HG03439 (cell line): ENCODE results near the gene CASQ2.

ENCODE experiments used
- ATAC-seq: cut with Tn5 transposase; IDR thresholded peaks from one replicate; pipeline ENCODE4 v1.9.1; 2021; ENCODE audit warnings: mild to moderate bottlenecking, moderate library complexity; ENCODE audit not compliant: unreplicated experiment

CASQ2 gene

DNA sequence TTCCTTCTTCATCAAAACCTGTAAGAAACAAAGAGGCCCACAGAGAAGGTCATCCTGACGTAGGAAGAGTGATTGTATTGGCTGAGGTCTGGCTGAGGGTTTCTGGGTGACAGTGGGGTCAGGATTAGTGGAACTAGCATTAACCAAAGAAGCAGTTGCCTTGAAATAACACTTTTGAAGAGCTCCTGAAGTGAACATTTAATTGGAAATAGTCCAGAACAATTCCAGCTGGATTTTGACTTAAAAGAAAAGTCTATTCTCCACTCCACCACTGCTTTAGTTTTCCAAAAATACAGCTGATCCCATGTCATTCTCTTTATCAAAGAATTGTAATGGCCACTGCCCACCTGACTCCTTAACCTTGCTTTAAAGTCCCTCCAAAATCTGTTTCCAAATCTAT is 27.7 kb downstream of the CASQ2 start:
- ATAC-seq = no peak

DNA sequence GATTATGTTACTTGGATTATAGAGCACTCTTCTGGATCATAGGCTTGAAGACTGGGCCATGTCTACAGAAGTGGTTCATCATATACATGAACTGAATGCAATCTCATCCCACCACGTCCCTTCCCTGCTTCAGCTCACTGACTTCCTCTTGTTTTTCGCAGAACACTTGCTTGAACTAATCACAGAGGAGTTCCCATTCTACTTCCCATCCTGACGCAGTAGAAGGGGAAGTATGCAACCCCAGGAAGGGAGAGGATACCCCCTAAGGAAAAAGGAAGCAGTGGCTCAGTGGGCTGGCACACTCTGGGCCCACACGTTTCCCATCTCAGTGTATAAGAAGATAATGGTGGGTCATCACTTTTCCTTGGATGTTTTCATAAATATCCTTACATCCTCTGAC is 36.2 kb downstream of the CASQ2 start:
- no peak for ATAC-seq

DNA sequence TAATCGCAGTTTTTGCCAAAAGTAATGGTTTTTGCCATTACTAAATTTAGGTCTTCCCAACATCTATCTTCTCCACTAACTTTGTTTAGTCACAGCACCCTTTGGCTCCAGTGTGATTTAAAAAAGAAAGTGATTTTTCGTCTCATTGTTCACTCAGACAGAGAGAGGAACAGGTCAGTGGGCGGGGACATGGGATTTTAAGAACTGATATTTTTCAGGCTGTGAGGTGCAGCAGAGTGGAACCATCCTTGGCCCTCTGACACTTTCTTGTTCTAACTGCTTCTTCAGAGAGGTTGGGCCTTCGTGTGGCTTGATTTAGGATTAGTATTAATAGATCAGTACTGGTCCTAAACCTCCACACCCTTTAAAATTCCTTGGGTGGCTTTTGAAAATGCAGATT is 38.8 kb downstream of the CASQ2 start:
- peak; percentile 85 for ATAC-seq

DNA sequence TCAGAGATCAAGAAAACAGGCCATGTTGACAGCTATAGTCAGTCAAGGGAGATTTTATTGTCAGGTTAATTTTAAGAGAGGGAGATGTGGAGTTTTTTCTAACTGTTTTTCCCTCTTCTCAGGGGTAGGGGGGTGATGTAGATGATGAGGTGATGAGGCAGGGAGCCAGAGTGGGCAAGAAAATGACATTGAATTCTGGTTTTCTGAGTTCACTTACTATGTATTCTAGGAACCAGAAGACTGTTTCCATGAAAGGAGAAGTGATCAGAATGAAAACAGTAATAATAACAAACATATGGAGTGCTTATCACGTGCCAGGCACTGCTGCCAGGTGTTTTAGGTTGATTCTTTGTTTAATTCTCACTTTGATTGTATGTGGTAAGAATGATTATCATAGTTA is 40.2 kb downstream of the CASQ2 start:
- ATAC-seq = no peak

DNA sequence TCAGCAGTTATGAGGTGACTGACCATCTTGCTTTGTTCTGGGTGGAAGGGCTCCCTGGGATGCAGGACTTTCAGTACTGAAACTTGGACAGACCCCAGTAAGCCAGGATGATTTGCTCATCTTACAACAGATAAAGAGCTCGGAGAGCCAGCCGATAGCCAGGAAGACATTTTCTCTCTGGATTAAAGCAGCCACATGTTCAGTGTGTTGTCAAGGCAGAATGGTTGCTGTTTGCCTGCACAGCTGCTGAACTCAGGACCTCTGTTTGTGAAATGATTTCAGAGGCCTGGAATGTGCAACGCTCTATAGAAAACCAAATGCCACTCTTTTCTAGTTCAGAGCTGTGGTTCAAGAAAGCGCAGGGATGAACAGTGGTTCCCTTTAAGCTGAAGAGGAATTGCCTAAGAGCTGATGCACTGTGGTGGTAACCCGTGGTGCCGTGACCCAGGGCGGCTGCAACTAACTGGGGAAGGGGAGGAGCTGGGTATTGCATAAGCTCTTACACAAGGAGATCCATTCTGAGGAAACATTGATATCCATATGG is 40.7 kb downstream of the CASQ2 start:
- no peak for ATAC-seq

DNA sequence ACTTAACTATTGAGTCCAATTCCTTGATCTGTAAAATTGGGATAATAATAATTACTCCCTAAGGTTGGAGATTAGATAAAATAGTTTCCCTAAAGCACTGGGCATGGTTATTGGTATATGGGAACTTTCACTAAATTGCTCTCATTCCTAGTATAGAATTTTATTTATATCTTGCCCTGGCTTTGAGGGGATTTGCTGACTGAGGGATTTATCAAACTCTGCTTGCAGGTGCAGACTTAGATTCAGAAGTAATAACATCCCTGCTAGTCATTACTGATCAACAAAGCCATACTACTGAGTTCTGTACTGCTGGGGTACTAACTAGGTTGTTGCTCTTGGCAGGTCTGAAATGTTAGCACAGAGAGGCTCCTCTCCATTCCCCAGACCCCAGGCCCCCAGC is 41.9 kb downstream of the CASQ2 start:
- ATAC-seq = no peak

DNA sequence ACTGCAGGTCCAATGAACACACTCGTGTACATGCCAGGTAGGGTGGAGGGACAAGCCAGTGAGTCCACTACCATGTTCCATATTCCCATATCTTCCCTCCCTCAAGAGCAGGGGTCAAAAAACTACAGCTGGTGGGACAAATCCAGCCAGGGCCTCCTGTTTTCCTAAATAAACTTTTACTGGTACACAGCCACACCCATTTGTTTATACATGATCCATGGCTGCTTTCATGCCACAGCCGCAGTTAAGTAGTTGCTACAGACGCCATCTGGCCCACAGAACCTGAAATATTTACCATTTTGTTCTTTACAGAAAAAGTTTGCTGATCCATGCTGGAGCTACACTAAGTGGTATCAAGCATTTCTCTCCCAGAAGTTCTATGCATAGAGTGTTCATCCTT is 42.4 kb downstream of the CASQ2 start:
- no peak for ATAC-seq

DNA sequence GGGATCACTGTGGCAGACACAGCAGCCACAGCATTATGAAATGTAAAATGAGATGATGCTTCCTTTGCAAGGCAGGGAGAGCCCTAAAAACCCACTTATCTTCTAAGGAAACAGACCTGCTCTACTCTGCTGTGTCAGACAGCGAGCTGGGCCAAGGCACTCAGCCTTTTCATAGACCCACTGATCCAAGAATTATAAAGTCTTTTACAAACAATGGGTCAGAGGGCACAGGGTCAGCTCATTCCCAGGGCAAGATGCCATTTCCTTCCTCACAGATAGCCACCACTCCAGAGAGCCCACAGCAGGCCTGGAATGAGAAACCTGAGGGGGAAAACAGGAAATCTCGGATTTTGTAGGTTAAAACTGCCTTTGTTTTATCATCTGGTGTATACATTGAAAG is 42.9 kb downstream of the CASQ2 start:
- no peak for ATAC-seq

DNA sequence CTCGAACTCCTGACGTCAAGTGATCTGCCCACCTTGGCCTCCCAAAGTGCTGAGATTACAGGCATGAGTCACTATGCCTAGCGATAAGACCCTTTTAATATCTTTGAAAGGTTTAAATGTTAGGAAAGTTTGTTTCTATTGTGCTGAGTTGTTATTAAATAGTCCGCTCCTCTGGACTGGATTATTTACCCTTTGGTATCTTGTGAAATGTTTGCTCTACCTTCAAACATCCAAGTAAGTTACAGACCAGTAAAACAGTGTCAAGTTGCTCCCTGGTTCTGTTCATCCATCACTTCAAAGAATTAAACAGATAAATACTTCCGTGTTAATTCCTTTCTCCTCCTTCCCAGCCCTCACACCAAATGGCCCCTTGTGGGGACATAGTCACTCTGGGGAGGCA is 44.8 kb downstream of the CASQ2 start:
- no peak for ATAC-seq

DNA sequence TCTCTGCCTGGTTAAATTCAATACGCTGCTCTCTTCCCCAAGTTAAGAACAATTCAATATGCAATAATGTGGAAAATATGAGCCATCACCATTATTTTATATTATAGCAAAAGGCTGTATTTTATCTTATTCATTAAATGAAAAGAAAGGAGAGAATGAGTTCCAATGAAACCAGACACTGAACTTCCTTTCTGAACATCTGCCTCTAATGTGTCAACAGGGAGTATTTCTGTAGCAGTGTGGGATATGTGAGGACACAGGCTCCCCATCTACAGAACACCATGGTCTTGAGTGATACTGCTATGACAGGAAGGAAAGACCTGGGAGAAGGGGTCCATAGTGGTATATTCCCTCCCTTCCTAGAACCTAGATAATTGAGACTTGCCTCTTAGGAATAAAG is 46.3 kb downstream of the CASQ2 start:
- ATAC-seq = no peak

DNA sequence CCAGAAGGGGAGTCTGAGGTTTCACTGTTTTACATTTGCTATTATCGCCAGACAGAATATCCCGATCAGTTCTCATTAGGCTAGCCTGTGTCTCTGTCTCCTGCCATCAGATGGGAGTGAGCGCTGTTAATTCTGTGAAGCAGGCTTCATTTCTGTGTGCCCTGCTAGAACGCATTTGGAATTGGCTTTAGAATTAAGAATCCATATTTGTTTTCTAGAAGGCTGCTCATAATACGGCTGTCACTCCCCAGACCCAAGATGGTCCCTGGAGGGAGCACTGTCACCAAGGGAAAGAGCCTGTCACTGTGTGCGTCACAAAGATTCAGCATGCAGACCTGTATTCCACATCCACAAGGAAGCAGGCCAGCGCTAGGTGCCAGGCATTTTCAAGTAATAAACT is 49.2 kb downstream of the CASQ2 start:
- ATAC-seq = no peak

DNA sequence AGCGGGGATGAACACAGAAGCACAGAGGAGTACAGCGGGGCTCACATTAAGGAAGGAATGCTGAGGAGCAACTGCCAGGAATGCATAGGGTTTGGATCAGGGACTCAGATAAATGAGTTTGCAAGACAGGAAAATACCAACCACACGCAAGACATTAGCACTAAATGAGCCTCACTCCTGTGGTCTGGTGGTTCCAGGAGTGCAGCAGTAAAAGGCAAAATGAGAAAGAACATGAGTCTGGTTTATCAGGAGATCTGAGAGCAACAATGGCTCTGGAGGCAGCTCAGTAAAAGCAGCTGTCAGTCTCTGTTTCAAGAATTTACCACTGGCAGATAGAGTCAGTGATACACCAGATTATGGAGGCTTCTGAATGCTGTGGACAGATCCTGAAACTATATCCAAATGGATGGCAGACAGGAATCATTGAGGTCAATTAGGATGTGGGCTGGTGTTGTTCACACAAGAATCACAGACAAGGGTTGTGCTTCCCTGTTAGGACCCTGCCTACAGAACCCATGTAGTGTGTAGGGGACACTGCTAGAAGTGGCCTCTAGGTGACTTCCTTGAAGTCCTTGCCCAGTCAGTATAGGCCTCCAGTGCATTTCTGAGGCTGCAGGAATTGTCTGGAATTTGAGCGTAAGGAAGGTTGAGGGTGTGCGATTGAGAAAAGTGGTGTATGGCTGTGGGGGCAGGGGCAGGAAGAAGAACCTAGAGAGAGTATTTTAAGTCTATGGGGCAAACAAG is 50.3 kb downstream of the CASQ2 start:
- no peak for ATAC-seq

DNA sequence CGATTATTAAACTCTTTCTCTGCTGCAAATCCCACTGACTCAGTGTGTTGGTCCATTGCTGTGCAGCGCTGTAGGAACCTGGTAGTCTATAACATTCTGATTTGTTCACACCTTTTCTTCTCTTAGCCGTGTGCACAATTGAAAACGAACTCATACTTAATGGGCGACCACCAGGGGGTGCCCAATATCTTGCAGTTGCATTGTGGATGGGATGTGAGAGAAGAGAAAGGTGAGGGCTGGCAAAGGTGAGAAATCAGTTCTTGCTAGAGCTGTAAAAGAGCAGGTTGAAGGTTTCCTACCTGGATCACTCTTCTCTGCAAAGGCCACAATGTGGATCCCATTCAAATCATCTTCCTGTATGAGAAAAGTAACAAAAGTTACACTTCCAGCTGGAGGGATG is 51.0 kb downstream of the CASQ2 start:
- no peak for ATAC-seq

DNA sequence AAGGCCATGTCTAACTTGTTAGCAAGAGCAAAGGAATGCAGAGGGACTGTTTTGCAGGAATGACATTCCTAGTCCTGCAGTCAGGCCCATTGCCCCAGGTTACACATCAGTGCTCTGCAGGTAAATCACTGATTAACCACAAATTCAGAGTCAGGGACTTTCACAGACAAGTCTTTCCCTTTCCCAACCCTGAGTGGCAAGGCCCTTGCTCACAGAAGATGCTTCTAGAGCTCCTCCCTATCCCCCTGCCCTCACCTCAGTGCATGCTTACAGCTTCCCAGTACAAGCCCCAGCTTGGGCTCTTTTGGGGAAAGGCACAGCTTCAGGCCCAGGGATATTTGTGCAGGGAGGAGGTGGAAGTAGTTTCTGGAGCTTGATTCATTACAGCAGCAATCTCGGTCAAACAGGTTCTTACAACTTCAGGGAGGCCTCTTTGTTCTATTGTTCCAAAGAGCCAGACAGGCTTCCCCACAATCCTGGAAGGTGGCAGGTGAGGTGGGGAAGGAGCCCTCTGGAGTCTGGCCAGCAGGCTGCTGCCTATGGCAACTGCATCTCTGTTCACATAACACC is 53.9 kb downstream of the CASQ2 start:
- ATAC-seq = no peak

DNA sequence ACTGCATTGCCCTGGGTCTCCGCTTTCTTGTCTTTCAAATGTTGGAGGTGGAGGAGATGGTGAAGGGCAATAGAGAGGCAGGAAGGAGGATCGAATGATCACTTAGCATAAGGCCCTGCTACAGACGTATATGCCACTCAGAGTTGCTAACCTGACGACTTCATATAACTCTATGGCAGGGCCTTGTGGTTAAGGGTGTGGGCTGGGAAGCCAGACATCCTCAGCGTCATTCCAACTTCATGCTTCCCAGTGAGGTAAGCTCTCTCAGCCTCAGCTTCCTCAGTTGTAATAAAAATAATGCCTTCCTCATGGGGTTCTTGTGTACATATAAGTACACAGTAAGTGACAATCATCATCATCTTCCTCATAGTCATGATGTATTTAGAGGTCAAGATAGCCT is 54.6 kb downstream of the CASQ2 start:
- ATAC-seq = no peak

DNA sequence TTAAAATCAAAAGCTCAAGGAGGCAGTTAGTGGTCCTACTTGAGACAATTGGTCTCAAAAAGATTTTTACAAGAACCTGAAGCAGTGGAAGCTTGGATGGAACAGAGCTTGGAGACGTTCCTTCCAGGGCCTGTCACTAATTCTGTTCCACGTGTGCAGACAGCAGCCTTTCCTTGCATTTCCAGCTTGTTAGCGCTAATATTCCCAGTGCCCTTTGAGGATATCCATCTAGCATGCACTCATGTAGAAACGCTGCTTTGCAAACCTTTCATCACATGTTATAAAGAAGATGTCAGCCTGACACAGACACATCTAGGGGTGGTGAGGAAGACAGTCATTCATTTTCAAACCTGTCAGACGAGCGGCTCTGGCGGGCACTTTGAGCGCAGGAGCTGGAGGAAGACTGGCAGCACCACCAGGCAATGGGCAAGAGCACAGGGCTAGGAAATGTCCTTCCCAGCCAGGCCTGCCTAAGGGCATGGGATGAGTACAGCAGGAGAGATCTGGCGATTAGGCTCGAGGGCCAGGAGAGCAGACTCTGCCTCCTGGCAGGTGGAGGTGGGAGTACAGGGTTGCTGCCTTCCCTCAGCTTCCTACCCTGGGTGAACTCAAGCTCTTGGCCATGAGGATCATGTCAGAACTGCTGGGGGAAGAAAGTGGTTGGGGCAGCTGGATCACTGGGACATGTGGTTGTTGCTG is 55.5 kb downstream of the CASQ2 start:
- ATAC-seq = no peak

DNA sequence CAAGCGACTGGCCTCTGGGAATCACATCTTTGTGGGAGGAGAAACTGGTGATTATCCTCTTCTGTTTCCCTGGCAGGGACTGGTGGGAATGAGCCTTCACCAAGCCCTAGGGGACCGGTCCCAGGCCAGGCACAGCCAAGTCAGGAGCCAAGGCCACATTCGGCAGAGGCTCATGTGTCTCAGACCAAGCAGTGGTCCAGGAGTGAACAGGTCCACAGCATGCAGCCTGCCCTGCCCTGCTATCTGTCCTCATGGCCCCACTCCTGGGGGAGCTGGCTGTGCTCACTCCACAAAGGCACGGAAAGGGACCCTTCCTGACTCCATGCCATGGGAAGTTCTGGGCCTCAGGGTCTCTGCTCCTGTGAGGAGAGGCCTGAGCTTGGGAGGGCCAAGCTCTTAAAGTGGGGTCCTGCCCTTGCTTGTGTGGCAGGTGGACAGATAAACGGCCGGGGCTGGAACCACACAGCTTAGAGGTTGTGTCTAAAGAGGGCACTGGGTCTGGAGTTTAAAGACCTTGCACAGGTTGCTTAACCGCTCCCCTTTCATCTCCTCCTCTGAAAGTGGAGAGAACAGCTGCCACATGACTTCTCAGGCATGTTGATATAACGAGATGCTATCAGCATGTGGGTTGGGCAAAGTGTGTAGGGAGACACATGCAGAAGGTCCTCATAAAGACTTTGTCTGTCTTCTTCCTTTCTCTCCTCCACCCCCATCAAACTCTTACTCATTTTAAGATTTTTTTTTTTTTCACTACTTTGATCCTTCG is 57.5 kb downstream of the CASQ2 start:
- ATAC-seq = no peak

DNA sequence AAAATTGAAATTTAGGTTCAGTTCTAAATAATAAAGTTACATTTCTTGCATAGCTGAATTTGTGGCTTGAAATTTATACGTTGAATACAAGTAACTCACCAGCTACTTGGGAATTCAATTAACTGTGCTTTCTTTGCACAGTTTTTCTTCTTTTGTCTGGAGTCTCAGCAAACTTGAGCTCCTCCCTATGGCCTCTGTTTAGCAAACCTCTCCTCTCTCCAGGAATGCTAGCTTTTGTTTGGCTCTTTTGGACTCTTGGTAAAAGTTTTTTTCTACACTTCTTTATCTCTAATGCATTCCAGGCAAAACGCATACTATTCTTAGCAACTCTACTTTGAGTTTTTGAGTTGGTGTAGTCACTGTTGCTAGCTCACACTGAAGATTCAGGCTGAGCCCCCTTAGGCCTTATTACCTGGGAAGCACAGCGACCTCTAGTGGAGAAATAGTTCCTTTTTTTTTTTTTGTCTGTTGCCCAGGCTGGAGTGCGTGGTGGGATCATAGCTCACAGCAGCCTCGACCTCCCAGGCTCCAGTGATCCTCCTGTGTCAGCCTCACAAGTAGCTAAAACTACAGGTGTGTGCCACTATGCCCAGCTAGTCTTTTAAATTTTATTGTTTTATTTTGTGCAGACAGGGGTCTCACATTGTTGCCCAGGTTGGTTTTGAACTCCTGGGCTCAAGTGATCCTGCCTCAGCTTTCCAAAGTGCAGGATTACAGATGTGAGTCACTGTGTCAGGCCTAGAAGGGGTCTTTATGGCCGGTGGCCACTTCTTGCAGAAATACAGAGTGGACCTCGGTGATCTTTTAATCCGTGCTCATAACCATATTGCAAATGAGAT is 61.7 kb downstream of the CASQ2 start:
- ATAC-seq = no peak

DNA sequence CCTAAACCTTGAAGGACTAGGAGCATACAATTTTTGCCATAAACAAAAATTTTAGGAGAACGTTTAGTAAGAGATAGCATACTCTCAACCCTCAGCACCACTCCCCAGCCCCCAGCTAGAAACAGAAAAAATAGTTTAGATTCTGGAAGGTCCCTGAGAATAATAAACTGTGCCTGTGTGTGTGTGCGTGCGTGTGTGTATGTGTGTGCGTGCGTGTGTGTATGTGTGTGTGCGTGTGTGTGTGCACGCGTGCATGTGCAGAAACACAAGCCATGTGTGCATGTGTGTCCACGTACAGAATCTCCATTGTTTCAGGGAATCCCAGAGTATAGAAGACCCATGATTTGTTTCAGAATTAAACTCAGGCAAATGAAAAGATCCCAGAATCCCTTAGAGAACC is 62.6 kb downstream of the CASQ2 start:
- ATAC-seq = no peak

DNA sequence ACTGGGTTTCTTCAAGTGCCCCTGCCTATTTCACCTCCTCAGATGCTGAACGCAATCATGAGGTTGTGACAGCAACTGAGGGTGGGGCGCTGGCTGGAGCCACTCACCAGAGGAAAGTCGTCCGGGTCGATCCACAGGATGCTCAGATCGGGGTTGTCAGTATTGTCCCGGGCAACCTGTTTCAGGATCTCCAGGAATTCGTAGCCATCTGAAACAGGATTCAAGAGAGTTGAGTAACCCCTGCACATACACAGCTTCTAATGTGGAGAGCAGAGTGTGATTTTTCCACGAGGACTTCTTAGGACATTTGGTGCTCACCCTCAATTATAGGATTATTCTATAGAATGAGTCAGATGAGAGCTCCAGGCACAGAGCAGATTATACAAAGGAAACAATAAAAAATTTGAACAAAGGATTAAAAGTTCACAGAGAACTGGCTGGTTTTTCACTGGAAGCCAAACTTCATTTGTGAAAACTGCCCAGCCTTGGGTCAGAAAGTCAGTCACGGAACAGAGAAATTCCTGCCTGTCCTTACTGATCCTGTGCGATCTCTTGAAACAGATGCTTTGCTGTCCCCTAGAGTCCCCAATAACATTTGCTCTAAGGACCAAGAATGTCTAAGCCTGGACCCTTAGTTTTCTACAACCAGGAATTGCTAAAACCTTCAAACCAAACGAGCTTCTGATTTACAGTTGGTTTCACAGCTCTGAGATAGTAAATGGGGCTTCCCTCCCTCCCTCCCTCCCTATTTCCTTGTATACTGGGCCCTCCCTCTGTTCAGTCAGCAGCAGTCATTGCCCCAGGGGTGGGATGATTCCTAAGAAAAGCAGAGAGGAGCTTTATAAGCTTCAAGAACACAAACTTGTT is 63.2 kb downstream of the CASQ2 start:
- ATAC-seq = no peak
